B cell (primary cell): ENCODE results near the gene TEDDM1. TPM values are rescaled to one million over a fixed set of nuclear protein-coding genes. Genes with fewer than 3 reads are reported as not detected.
"Not testable (repeated sequence)": the region's sequence is repeated elsewhere in the genome, so short reads cannot be mapped to it uniquely, and the experiment has no call there.

Experiments used
- ATAC-seq: fragments of 200-7000 bp; cut with Tn5 transposase; one replicate; pipeline ENCODE4 v1.10.0; 2021; ENCODE audit warnings: low read depth, mild to moderate bottlenecking, moderate number of reproducible peaks, moderate library complexity
- CTCF ChIA-PET: fragments of 350-600 bp; sonication (Branson Sonifier 250); formaldehyde crosslinking; loops from one replicate; lab custom pipeline; 2021; ENCODE audit warnings: antibody characterized with exemption, inconsistent platforms; lab: Charles Lee
- POLR2A ChIA-PET: fragments of 350-600 bp; sonication (Branson Sonifier 250); formaldehyde crosslinking; loops from one replicate; lab custom pipeline; 2021; ENCODE audit warnings: antibody characterized with exemption; lab: Charles Lee
- DNase-seq: peaks from one replicate; pipeline ENCODE4 v3.0.0; 2013
- H2AFZ ChIP-seq: 2 replicates; pipeline ENCODE4 v1.6.1; 2012; ENCODE audit warnings: mild to moderate bottlenecking, low read depth, low read length; ENCODE audit not compliant: insufficient read depth, poor library complexity, severe bottlenecking
- H3K27ac ChIP-seq, 2 donors: 1 replicate in 1 of 2; 2 replicates in 1 of 2; pipeline ENCODE4 v1.5.1; 2012 to 2013; ENCODE audit warnings: low read length in 2 of 2, mild to moderate bottlenecking in 2 of 2, moderate library complexity in 1 of 2
- H3K27me3 ChIP-seq, 4 experiments: fragments of 200-600 bp in 1 of 4; sonication (generic) in 1 of 4; replicated peaks in 1 of 4; 1 replicate in 2 of 4; 2 replicates in 2 of 4; pipeline versions ENCODE4 v1.6.1 to v1.7.0; 2013 to 2016; ENCODE audit warnings: low read length in 3 of 4, mild to moderate bottlenecking in 2 of 4, mixed read lengths in 1 of 4, moderate library complexity in 1 of 4; ENCODE audit not compliant: insufficient read depth in 4 of 4, control insufficient read depth in 3 of 4; ENCODE audit errors: control extremely low read depth in 1 of 4
- H3K36me3 ChIP-seq, 2 experiments: replicated peaks in 1 of 2; 1 replicate in 1 of 2; 2 replicates in 1 of 2; pipeline versions ENCODE4 v1.6.1 to v1.7.1; 2013; ENCODE audit warnings: low read length in 1 of 2; ENCODE audit not compliant: insufficient read depth in 2 of 2, control insufficient read depth in 1 of 2; ENCODE audit errors: control extremely low read depth in 1 of 2, extremely low read depth in 1 of 2
- H3K4me1 ChIP-seq, 2 donors: fragments of 200-600 bp in 1 of 2; sonication (generic) in 1 of 2; 1 replicate in 1 of 2; 2 replicates in 1 of 2; pipeline versions ENCODE4 v1.5.1 to v1.6.1; 2013 to 2017; ENCODE audit warnings: low read length in 2 of 2; ENCODE audit not compliant: control insufficient read depth in 2 of 2, insufficient read depth in 2 of 2
- H3K4me2 ChIP-seq: replicated peaks from 2 replicates; pipeline ENCODE3; 2012; ENCODE audit warnings: mild to moderate bottlenecking, low read depth, low read length; ENCODE audit not compliant: poor library complexity, severe bottlenecking
- H3K4me3 ChIP-seq, 5 experiments: fragments of 200-600 bp in 1 of 5; sonication (generic) in 1 of 5; 1 replicate in 3 of 5; 2 replicates in 2 of 5; pipeline versions ENCODE4 v1.5.1 to v1.7.0; 2011 to 2016; ENCODE audit warnings: low read length in 4 of 5, mild to moderate bottlenecking in 4 of 5, low read depth in 2 of 5, control low read depth in 1 of 5, moderate library complexity in 1 of 5; ENCODE audit not compliant: insufficient read depth in 1 of 5; ENCODE audit errors: control extremely low read depth in 1 of 5, extremely low read depth in 1 of 5
- H3K79me2 ChIP-seq: fragments of 200-600 bp; sonication (generic); one replicate; pipeline ENCODE4 v1.6.0; 2016; ENCODE audit warnings: low read length; ENCODE audit not compliant: control insufficient read depth, insufficient read depth
- H3K9ac ChIP-seq: fragments of 200-600 bp; sonication (generic); 2 replicates; pipeline ENCODE4 v1.6.1; 2017; ENCODE audit warnings: mild to moderate bottlenecking, low read length, moderate library complexity
- H3K9me3 ChIP-seq, 3 donors: one replicate each; pipeline versions ENCODE4 v1.6.1 to v1.7.1; 2013; ENCODE audit warnings: low read length in 2 of 3; ENCODE audit not compliant: control insufficient read depth in 2 of 3, insufficient read depth in 1 of 3; ENCODE audit errors: control extremely low read depth in 1 of 3
- H4K20me1 ChIP-seq: 2 replicates; pipeline ENCODE4 v1.6.0; 2012; ENCODE audit warnings: mild to moderate bottlenecking, low read length; ENCODE audit not compliant: insufficient read depth, control insufficient read depth, poor library complexity, severe bottlenecking
- H3K27ac Mint-ChIP-seq: one replicate; pipeline ENCODE4 v1.8.0; 2021; ENCODE audit warnings: mixed read lengths
- H3K27me3 Mint-ChIP-seq: one replicate; pipeline ENCODE4 v1.8.0; 2021; ENCODE audit warnings: mixed read lengths
- H3K4me1 Mint-ChIP-seq: one replicate; pipeline ENCODE4 v1.8.0; 2021; ENCODE audit warnings: mixed read lengths
- H3K4me3 Mint-ChIP-seq: one replicate; pipeline ENCODE4 v1.8.0; 2021; ENCODE audit warnings: mixed read lengths
- H3K9me3 Mint-ChIP-seq: one replicate; pipeline ENCODE4 v1.8.0; 2022; ENCODE audit warnings: mixed read lengths; ENCODE audit not compliant: insufficient read depth
- EZH2 ChIP-seq: IDR thresholded peaks from 2 replicates; pipeline ENCODE4 v1.6.1; 2012; ENCODE audit warnings: borderline replicate concordance, low read depth, mild to moderate bottlenecking, moderate library complexity, low read length; ENCODE audit not compliant: insufficient read depth, poor library complexity, severe bottlenecking
- WGBS: methylation state at CpG from one replicate; pipeline ENCODE4 v1.1.5; 2013; ENCODE audit warnings: missing lambda C conversion rate; ENCODE audit not compliant: insufficient coverage; 5-methylcytosine and 5-hydroxymethylcytosine counted together
- intact Hi-C: fragments of 100-400 bp; cut with micrococcal nuclease; formaldehyde crosslinking; loops from one replicate; pipeline ENCODE4 v1.10.0; 2022
- polyA plus RNA-seq: library from polyadenylated mRNA; depleted of rRNA; stranded (reverse); fragments of >200 nt; gene quantifications from 2 replicates; pipeline ENCODE4 v1.2.3, GENCODE V29; 2012
- total RNA-seq, 2 donors: library from RNA; stranded (reverse); fragments of 120-200 nt in 1 of 2; gene quantifications; 1 replicate in 1 of 2; 2 replicates in 1 of 2; pipeline versions ENCODE4 v1.2.3 to v1.2.4, GENCODE V29; 2013 to 2022
- TF ChIP-seq, protein P1 (sequence below): fragments of 200-600 bp; IDR thresholded peaks from one replicate; pipeline ENCODE4 v1.8.0; 2022; ENCODE audit warnings: antibody characterized with exemption, mild to moderate bottlenecking

TEDDM1 gene
- total and polyA plus RNA-seq, 2 donors (not counting 1 experiment from before 2014, with no cell fraction given), result not detected

DNA sequence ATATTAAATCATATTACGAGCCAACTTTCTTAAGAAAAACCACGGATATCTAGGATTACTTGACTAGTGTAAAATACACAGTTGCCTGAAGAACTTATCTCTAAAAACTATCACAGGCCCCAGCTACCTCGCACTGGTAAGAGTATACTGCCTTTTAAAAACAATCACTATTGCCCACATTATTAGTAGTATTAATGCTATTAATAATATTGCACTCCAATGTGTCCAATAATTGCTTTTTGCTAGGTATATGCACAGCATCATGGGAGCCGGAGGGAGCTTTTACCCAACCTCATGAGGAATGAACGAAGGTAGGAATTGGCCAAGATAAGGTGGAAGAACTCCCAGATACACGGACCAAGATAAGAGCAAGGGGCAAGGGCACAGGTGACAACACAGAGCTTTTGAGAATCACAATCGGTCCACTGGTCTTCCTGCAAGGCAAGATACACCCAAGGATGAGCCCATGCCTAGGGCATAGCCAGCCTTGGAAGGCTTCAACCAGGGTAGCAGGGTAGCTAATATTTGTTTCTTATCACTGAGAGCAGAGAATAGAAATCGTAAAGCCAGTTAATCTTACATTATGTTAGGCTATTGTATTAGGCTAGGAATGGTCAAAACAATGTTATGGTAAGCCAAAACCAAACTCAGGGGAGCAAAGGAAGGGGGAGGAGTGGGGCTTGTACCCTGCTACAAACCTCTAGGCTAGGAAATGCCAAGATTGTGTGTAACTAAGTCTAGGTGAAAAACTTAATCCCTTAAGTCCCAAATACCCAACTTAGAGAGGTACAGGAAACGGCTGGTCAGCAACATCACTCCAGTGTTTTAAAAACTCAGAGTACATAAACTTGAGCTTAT lies 18.3 kb downstream of the TEDDM1 start:
- intact Hi-C loops, result no loop called here
- CTCF ChIA-PET, result interaction anchor here (1.1 to 3.3 kb wide), 2 partner anchors 14 to 19 kb away, joined by 3 to 14 read pairs; no protein-coding TSS in a partner anchor
- H2AFZ ChIP-seq, result no peak overlapping the region
- no peaks in the 10 kb centered on the region for H3K9me3 Mint-ChIP-seq
- no peak for ATAC-seq
- no peak overlapping the region for H3K4me3 ChIP-seq
- no peaks in the 10 kb centered on the region for H3K9me3 ChIP-seq
- H3K27ac ChIP-seq, result no peak overlapping the region
- H4K20me1 ChIP-seq, result no peaks in the 10 kb centered on the region
- no peaks in the 10 kb centered on the region for H3K79me2 ChIP-seq
- WGBS, result 96% methylated on average over 4 of the region's 9 CpGs
- POLR2A ChIA-PET, result interaction anchor here (0.6 kb wide), 1 partner anchor 9 kb away, joined by 7 read pairs; the partner anchor contains the start of gene GLUL
- no peaks in the 10 kb centered on the region for H3K4me1 ChIP-seq
- H3K4me2 ChIP-seq, result no peak overlapping the region
- no peaks in the 10 kb centered on the region for H3K27me3 Mint-ChIP-seq
- no peaks in the 10 kb centered on the region for H3K4me1 Mint-ChIP-seq
- no peak for TF ChIP-seq EZH2
- TF ChIP-seq, protein P1, sequence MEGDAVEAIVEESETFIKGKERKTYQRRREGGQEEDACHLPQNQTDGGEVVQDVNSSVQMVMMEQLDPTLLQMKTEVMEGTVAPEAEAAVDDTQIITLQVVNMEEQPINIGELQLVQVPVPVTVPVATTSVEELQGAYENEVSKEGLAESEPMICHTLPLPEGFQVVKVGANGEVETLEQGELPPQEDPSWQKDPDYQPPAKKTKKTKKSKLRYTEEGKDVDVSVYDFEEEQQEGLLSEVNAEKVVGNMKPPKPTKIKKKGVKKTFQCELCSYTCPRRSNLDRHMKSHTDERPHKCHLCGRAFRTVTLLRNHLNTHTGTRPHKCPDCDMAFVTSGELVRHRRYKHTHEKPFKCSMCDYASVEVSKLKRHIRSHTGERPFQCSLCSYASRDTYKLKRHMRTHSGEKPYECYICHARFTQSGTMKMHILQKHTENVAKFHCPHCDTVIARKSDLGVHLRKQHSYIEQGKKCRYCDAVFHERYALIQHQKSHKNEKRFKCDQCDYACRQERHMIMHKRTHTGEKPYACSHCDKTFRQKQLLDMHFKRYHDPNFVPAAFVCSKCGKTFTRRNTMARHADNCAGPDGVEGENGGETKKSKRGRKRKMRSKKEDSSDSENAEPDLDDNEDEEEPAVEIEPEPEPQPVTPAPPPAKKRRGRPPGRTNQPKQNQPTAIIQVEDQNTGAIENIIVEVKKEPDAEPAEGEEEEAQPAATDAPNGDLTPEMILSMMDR, result no peak
- H3K36me3 ChIP-seq, result peaks cover 3 to 33% of the 10 kb centered on the region in 2 experiments
- H3K27me3 ChIP-seq, result no peaks in the 10 kb centered on the region
- no peak overlapping the region for H3K4me3 Mint-ChIP-seq
- no peak overlapping the region for H3K27ac Mint-ChIP-seq
- H3K9ac ChIP-seq, result no peak overlapping the region
- no peak for DNase-seq

DNA sequence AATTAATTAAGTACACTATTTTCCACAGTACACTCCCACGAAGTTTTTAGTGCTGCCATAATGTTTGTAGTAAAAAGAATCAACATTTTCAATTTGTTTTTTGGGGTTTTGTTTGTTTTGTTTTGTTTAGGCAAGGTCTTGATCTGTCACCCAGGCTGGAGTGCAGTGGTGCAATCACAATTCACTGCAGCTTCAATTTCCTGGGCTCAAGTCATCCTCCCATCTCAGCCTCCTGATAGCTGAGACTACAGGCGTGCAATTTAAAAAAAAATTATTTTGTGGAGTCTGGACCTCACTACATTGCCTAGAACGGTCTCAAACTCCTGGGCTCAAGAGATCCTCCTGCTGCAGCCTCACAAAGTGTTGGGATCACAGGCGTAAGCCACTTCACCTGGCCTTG lies 20.3 kb downstream of the TEDDM1 start:
- Histone ChIP-seq H3K4me2 (no peak overlapping the region), H3K9me3 (no peaks in the 10 kb centered on the region), H4K20me1 (no peaks in the 10 kb centered on the region), H3K79me2 (no peaks in the 10 kb centered on the region), H3K27me3 (no peaks in the 10 kb centered on the region), H2AFZ (no peak overlapping the region), H3K27ac (no peak overlapping the region), H3K4me3 (no peak overlapping the region), H3K36me3 (peaks cover 3 to 15% of the 10 kb centered on the region in 2 experiments), H3K9ac (no peak overlapping the region), H3K4me1 (no peaks in the 10 kb centered on the region)
- DNase-seq, result no peak
- ATAC-seq, result no peak
- H3K27me3 Mint-ChIP-seq, result no peaks in the 10 kb centered on the region
- CTCF ChIA-PET, result interaction anchor here (3.3 kb wide), 1 partner anchor 16 kb away, joined by 14 read pairs; no protein-coding TSS in a partner anchor
- H3K9me3 Mint-ChIP-seq, result no peaks in the 10 kb centered on the region
- no peaks in the 10 kb centered on the region for H3K4me1 Mint-ChIP-seq
- WGBS, result 92% methylated on average over 2 of the region's 4 CpGs
- intact Hi-C loops, result no loop called here
- TF ChIP-seq, protein P1, result no peak
- no peak for TF ChIP-seq EZH2
- H3K4me3 Mint-ChIP-seq, result no peak overlapping the region
- no peak overlapping the region for H3K27ac Mint-ChIP-seq
- POLR2A ChIA-PET, result no interaction called here

DNA sequence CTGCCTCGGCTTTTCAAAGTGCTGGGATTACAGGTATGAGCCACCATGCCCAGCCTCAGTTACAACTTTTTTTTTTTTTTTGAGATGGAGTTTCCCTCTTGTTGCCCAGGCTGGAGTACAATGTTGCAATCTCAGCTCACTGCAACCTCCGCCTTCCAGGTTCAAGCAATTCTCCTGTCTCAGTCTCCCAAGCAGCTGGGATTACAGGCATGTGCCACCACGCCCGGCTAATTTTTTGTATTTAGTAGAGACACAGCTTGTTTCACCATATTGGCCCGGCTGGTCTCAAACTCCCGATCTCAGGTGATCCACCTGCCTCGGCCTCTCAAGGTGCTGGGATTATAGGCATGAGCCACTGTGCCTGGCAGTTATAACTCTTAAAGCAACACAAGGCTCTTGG lies 20.7 kb downstream of the TEDDM1 start:
- H3K79me2 ChIP-seq, H3K9me3 Mint-ChIP-seq, DNase-seq, H3K27ac Mint-ChIP-seq, H3K27ac ChIP-seq, intact Hi-C loops, H3K4me1 ChIP-seq, H3K27me3 ChIP-seq, H3K4me2 ChIP-seq, H3K9ac ChIP-seq, H3K9me3 ChIP-seq, POLR2A ChIA-PET, H3K27me3 Mint-ChIP-seq, H3K4me3 Mint-ChIP-seq, H3K4me3 ChIP-seq, H3K4me1 Mint-ChIP-seq, H4K20me1 ChIP-seq, H2AFZ ChIP-seq, ATAC-seq: not testable (repeated sequence)
- peaks cover 3 to 14% of the 10 kb centered on the region in 2 experiments for H3K36me3 ChIP-seq
- CTCF ChIA-PET, result interaction anchor here (3.3 kb wide), 1 partner anchor 16 kb away, joined by 14 read pairs; no protein-coding TSS in a partner anchor
- WGBS, result 96% methylated on average over 7 of the region's 7 CpGs
